Psoas muscle (tissue), 8 donors: ENCODE results near the gene UBQLNL. TPM values are rescaled to one million over a fixed set of nuclear protein-coding genes. Genes with fewer than 3 reads are reported as not detected.

ENCODE experiments used
- ATAC-seq, 4 donors: fragments of 200-7000 bp; cut with Tn5 transposase; one replicate each; pipeline ENCODE4 v1.9.1; 2020; ENCODE audit warnings: moderate library complexity in 3 of 4, mild to moderate bottlenecking in 2 of 4
- DNase-seq, 2 donors: peaks; one replicate each; pipeline ENCODE4 v3.0.0-alpha.2; 2020
- H3K27ac ChIP-seq: fragments of 200-600 bp; one replicate; pipeline ENCODE4 v1.8.0; 2022
- H3K27me3 ChIP-seq, 3 donors: fragments of 200-600 bp in 1 of 3; one replicate each; pipeline versions ENCODE4 v1.6.1 to v1.8.0; 2013 to 2022; ENCODE audit warnings: low read length in 2 of 3, mild to moderate bottlenecking in 2 of 3, moderate library complexity in 1 of 3; ENCODE audit not compliant: insufficient read depth in 3 of 3
- H3K36me3 ChIP-seq, 2 donors: fragments of 200-600 bp in 1 of 2; one replicate each; pipeline versions ENCODE4 v1.6.1 to v1.8.0; 2013 to 2022; ENCODE audit warnings: low read depth in 1 of 2, mild to moderate bottlenecking in 1 of 2, moderate library complexity in 1 of 2; ENCODE audit not compliant: insufficient read depth in 1 of 2
- H3K4me1 ChIP-seq: fragments of 200-600 bp; one replicate; pipeline ENCODE4 v1.8.0; 2022
- H3K4me3 ChIP-seq: fragments of 200-600 bp; one replicate; pipeline ENCODE4 v1.8.0; 2022; ENCODE audit warnings: mild to moderate bottlenecking
- H3K9me3 ChIP-seq: fragments of 200-600 bp; one replicate; pipeline ENCODE4 v1.8.0; 2022
- WGBS, 3 donors: extraction: QIAGEN DNeasy Blood & Tissue Kit; methylation state at CpG; one replicate each; pipeline versions ENCODE4 v1.1.6 to v1.1.7; 2013; 5-methylcytosine and 5-hydroxymethylcytosine counted together
- intact Hi-C, 2 donors: fragments of 100-400 bp; cut with DNase I; formaldehyde crosslinking; loops; one replicate each; pipeline versions ENCODE4 v1.11.0 to v1.14.2; 2022
- polyA plus RNA-seq, 3 donors: library from polyadenylated mRNA; stranded (reverse); fragments of 200-250 nt; gene quantifications; one replicate each; pipeline ENCODE4 v1.2.3, GENCODE V29; 2013
- total RNA-seq, 4 donors: library from RNA; stranded (reverse); fragmentation: NEBNext Ultra II Directional in 2 of 4; extraction: Animal tissue kit (Norgen Biotek cat#: 25700) in 2 of 4; gene quantifications; one replicate each; pipeline versions ENCODE4 v1.2.1 to v1.2.4, GENCODE V29; 2021 to 2023
- TF ChIP-seq, protein P1 (sequence below): fragments of 200-600 bp; IDR thresholded peaks from one replicate; pipeline ENCODE4 v1.8.0; 2022; ENCODE audit warnings: antibody characterized with exemption
- donor health status: healthy with polysubstance abuse.
- donor health status: DM: no; HTN: no; CAD: no; lungs with moderate emphysema.
- donor health status: Bipolar disorder and iron deficiency.
- donor health status: healthy.
- donor health status: DM: yes; HTN: yes; CAD: no.
- donor health status: DM: no; HTN: no; CAD: no.
- donor health status: DM: no; HTN: no; CAD: no.
- donor health status: DM: yes; HTN: yes; CAD: no.

The UBQLNL gene
- total and polyA plus RNA-seq, 7 donors: 0.01 to 0.04 TPM; not detected in 5

DNA sequence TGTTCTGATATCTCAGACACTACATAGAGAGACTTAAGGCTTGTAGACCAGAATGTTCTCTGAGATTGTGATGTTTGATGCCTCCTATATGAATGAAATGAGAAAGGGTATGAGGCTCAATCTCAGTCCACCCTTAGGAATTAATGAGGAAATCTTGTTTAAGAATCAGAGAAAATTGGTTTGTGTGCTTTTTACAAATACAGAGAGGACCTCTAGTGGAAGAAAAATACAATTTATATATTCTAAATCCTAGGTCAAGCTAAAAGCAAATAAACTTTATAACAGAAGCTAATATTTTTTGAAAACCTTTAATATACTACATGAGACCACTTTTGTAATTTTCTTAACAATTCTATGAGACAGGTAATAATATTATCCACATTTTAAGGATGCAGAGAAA is 36.8 kb upstream of the UBQLNL start:
- intact Hi-C loops: no loop called here
- no peaks in the 10 kb centered on the region for H3K9me3 ChIP-seq
- no peak for DNase-seq

DNA sequence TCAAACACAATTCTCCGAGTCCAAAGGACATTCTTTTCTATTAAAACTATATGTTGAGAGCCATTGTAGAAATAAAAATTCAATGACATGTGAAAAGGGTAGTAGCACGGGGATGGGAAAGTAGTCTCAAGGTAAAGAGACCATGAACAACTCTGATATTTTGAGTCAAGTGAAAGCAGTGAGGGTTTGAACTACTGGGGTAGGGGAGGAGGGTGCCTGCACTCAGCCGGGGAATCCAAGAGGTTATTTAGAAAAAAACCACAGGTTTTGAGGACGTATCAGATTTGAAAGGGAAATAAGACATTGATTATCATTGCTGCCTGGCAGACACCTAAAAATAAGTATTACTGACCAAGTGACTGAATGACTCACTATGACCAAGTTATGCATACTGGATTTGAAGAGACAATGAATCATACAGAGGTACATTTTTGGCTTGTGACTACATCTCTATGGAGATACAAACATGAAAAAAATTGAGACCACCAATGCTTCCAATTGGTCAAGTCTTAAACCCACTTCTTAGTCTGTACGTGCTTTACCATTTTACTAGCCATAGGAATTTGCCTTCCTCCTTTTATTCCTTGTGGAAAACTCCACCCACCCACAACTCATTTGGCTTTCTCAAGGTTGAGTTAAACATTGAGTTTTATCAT is 34.1 kb upstream of the UBQLNL start:
- WGBS, 3 donors: 58 to 77% (median 73%) methylated on average over 5 of the region's 5 CpGs
- intact Hi-C loops: no loop called here
- ATAC-seq: no peak

More for the DNA sequence above, 36.8 kb upstream of the UBQLNL start:
- Histone ChIP-seq H3K36me3 (no peaks in the 10 kb centered on the region), H3K4me3 (no peak overlapping the region), H3K27ac (no peak overlapping the region), H3K4me1 (no peaks in the 10 kb centered on the region), H3K27me3 (peaks cover 0 to 3% (median 0%) of the 10 kb centered on the region in 3 donors)
- TF ChIP-seq, protein P1, sequence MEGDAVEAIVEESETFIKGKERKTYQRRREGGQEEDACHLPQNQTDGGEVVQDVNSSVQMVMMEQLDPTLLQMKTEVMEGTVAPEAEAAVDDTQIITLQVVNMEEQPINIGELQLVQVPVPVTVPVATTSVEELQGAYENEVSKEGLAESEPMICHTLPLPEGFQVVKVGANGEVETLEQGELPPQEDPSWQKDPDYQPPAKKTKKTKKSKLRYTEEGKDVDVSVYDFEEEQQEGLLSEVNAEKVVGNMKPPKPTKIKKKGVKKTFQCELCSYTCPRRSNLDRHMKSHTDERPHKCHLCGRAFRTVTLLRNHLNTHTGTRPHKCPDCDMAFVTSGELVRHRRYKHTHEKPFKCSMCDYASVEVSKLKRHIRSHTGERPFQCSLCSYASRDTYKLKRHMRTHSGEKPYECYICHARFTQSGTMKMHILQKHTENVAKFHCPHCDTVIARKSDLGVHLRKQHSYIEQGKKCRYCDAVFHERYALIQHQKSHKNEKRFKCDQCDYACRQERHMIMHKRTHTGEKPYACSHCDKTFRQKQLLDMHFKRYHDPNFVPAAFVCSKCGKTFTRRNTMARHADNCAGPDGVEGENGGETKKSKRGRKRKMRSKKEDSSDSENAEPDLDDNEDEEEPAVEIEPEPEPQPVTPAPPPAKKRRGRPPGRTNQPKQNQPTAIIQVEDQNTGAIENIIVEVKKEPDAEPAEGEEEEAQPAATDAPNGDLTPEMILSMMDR: no peak
- ATAC-seq: no peak

DNA sequence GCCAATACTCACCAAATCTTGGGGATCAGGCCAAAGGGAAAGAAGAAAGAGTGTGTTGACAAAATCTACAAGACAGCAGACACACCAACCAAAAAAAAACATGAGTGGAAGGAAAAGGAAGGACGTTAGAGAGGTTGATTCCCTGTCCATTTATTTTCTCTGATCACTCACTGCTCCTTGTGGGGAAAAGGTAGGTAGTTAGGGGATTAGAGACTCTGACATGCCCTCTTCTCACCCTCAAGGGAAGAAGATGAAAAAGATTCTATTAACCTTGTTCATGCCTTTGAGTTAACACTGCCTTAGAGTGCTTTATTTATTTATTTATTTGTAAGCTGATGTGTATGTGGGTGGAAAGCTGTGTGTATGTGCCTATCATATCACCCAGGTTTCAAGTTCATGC is 31.9 kb upstream of the UBQLNL start, which contains the start of gene OR52H1:
OR52H1 (minus strand) TSS at position 101 of the 400 bp plus-strand sequence. CDS start 3,035 bp downstream, outside the sequence.
- Histone ChIP-seq H3K9me3 (no peaks in the 10 kb centered on the region), H3K4me1 (no peaks in the 10 kb centered on the region), H3K36me3 (no peaks in the 10 kb centered on the region), H3K27me3 (peaks cover 0 to 3% (median 0%) of the 10 kb centered on the region in 3 donors), H3K4me3 (no peak within 1 kb of the TSS), H3K27ac (no peak within 1 kb of the TSS)
- 7 to 25% (median 21%) methylated on average over 1 of the region's 1 CpG for WGBS, 3 donors
- TF ChIP-seq, protein P1: no peak
- intact Hi-C loops: no loop called here
- ATAC-seq (no peak), DNase-seq (no peak)

More for the DNA sequence above, 34.1 kb upstream of the UBQLNL start:
- no peak for DNase-seq
- Histone ChIP-seq H3K36me3 (no peaks in the 10 kb centered on the region), H3K27me3 (peaks cover 0 to 3% (median 0%) of the 10 kb centered on the region in 3 donors), H3K4me1 (no peaks in the 10 kb centered on the region), H3K27ac (no peak overlapping the region), H3K9me3 (no peaks in the 10 kb centered on the region), H3K4me3 (no peak overlapping the region)
- TF ChIP-seq, protein P1: no peak

DNA sequence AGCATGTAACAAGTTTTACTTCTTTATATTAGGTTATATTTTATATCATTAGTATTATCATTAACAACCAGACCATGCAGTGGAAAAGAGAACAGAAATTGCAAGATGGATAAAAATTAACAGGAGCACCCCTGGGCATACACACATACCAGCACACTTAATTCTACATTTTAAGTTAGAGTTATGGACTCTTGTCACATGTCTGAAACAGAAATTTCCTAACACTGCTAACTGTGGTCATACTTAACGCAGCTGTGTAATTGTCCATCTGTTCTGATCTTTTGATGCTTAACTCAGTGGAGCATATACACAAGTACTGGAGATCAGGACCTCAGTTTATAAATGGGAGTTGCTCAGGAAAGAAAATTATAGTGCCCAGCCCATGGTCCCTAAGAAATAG is 31.5 kb upstream of the UBQLNL start:
- Histone ChIP-seq H3K4me1 (no peaks in the 10 kb centered on the region), H3K9me3 (no peaks in the 10 kb centered on the region), H3K27me3 (peaks cover 0 to 3% (median 0%) of the 10 kb centered on the region in 3 donors), H3K4me3 (no peak overlapping the region), H3K36me3 (no peaks in the 10 kb centered on the region), H3K27ac (no peak overlapping the region)
- DNase-seq (no peak), ATAC-seq (no peak)
- intact Hi-C loops: no loop called here
- WGBS, 3 donors: 31 to 52% (median 52%) methylated on average over 1 of the region's 1 CpG
- TF ChIP-seq, protein P1: no peak

DNA sequence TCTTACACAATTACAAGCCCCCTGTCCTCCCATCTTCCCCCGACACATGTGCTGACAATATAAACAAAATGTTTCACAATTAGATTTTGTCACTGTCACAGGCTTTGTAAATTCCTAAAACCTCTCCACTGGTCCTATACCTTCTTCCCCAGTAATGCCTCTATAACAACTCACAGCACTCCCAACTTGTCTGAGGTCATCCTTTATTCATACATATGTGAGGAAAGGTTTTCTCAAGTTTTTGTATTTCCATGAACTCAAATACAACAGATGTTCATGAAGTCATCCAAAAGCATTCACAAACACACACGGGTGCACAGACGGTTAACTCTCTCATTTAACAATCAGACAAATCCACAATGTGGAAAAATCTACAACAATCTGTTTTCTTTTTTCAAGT is 30.0 kb upstream of the UBQLNL start:
- H3K4me3 ChIP-seq: no peak overlapping the region
- no peaks in the 10 kb centered on the region for H3K9me3 ChIP-seq
- no peaks in the 10 kb centered on the region for H3K27me3 ChIP-seq
- TF ChIP-seq, protein P1: no peak
- no peaks in the 10 kb centered on the region for H3K36me3 ChIP-seq
- DNase-seq (no peak), ATAC-seq (no peak)
- H3K4me1 ChIP-seq: no peaks in the 10 kb centered on the region
- intact Hi-C loops: no loop called here
- whole genome bisulfite sequencing, 3 donors: 56 to 62% (median 60%) methylated on average over 3 of the region's 3 CpGs
- H3K27ac ChIP-seq: no peak overlapping the region
